ENCODE measurements around the gene RAB3GAP2. TPM values are rescaled to one million over a fixed set of nuclear protein-coding genes. Genes with fewer than 3 reads are reported as not detected.
"Not testable (repeated sequence)": the region's sequence is repeated elsewhere in the genome, so short reads cannot be mapped to it uniquely, and the experiment has no call there.

RAB3GAP2 gene
- total RNA-seq: 10 to 100 TPM; 30.7 to 33.1 TPM
- long read RNA-seq, partial matches to known transcripts: 5 of 7 reads
- long read RNA-seq, other reads (novel, unspliced or antisense): 2 of 7 reads

DNA sequence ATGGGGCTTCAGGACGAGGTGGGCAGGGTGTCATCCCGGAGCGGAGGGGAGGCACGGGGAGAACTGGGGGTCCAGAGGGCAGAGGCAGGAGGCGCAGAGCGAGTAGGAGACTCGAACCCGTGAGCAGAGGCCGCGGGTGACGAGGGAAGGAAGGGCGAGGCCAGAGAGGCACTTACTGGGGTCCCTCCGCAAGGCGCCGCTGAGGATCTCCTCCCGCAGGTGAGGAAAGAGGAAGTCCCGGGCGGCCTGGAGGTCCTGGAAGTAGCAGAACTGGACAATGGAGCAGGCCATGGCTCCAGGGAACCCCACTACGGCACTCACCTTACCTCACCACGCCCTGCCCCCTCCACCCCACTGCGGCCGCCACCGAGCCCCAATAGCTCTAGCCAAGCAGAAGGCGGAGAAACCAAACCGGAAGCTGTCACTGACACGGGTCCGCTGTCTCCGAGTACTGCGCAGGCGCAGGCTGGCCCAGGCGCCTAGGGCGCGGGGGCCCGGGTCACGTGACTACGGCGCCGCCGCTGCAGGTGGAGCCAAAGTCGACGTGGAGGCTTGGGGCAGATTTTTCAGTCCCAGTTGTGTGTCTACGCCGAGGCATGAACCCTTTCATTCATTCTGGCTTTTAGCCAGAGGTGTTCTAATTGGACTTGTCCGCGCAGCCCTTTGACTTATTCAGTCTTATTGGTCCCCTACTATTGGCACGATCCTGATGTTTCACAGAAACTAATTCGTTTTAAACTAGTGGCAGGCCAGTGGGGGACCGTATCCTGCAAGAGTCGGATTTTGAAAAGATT is at the start of gene RAB3GAP2:
TSS of gene RAB3GAP2 (minus strand) at position 407 of the 794 bp plus-strand sequence. CDS start at position 291, 116 bp downstream.
- intact Hi-C loops (cut with DNase I, micrococcal nuclease): no loop called here
- peak; percentile 96 to 97 for DNase-seq

DNA sequence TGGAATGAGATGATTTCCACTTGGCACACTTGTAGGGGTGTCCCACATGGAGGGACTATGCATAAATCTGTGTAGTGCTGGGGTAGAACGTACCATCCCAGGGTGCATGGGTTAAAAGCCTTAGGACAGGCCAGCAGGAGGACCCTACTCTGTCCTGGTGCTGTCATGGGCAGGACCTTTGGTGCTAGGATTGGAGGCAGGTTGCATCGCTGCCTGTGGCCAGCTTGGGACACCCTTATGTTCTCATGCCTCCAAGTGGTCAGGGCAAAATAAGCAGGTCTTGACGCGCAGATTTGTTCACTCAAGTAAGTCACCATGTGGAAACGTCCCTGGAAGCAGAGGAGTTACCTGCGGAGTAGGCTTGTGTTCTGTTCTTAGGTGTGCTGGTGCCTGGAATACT is 49.5 kb upstream of the RAB3GAP2 start:
- no peak for DNase-seq
- intact Hi-C loops (cut with DNase I, micrococcal nuclease): no loop called here
- ATAC-seq: no peak

More for the DNA sequence above, at the start of gene RAB3GAP2:
- peak; percentile 98 for ATAC-seq

- intact Hi-C loops (cut with DNase I, micrococcal nuclease): no loop called here
- DNase-seq (no peak), ATAC-seq (no peak)
Observed at GRCh38 chr1:220320709-220321108, 48.5 kb upstream of the RAB3GAP2 start.

DNA sequence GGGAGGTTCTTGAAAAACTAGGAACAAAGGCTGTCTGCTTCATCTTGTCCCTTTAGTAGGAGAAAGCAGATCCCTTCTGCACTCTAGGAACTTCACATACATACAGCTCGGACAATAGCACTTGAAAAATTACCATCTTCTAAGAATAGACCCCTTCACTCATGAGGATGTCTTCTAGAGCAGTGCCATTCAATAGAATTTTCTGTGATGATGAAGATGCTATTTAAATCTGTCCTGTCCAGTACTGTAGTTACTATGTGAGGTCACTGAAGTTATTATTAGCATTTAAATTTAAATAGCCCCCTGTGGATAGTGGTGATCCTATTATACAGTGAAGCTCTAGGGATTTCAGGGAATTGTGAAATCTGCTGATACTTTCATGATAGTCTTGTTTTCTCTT is 46.4 kb upstream of the RAB3GAP2 start:
- DNase-seq (no peak), ATAC-seq (no peak)
- intact Hi-C loops (cut with DNase I, micrococcal nuclease): no loop called here

GRCh38 chr1:220317161-220317560 is 44.9 kb upstream of the RAB3GAP2 start:
- no peak for ATAC-seq
- intact Hi-C loops (cut with DNase I, micrococcal nuclease): no loop called here

DNA sequence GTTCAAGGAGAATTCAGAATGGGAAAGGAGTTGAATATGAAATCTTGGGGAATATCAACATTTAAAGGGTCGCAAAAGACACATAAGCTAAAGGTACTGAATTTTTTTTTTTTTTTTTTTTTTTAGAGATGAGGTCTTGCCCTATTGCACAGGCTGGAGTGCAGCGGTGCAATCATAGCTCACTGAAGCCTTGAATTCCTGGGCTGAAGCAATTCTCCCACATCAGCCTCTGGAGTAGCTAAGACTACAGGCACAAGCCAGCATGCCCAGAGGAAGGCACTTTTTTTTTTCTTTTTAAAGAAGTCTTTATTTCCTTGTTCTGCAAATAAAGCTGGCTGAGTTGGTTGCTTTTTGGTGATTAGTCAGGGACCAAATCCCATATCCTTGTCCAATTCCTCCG is 44.1 kb upstream of the RAB3GAP2 start:
- intact Hi-C loops (cut with DNase I, micrococcal nuclease): no loop called here
- ATAC-seq (no peak), DNase-seq (no peak)

More at GRCh38 chr1:220317161-220317560, 44.9 kb upstream of the RAB3GAP2 start:
- no peak for DNase-seq

GRCh38 chr1:220315070-220315839 is 43.0 kb upstream of the RAB3GAP2 start:
- intact Hi-C loops (cut with DNase I, micrococcal nuclease): no loop called here
- DNase-seq (no peak), ATAC-seq (no peak)

GRCh38 chr1:220313576-220313975 is 41.3 kb upstream of the RAB3GAP2 start:
- intact Hi-C loops (cut with DNase I, micrococcal nuclease): no loop called here
- DNase-seq (no peak), ATAC-seq (no peak)

DNA sequence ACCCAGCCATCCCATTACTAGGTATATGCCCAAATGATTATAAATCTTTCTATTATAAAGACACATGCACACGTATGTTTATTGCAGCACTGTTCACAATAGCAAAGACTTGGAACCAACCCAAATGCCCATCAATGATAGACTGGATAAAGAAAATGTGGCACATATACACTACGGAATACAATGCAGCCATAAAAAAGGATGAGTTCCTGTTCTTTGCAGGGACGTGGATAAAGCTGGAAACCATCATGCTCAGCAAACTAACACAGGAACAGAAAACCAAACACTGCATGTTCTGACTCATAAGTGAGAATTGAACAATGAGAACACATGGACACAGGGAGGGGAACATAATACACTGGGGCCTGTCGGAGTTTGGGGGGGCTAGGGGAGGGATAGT is 37.9 kb upstream of the RAB3GAP2 start:
- DNase-seq; ATAC-seq; intact Hi-C loops (cut with DNase I, micrococcal nuclease): not testable (repeated sequence)

DNA sequence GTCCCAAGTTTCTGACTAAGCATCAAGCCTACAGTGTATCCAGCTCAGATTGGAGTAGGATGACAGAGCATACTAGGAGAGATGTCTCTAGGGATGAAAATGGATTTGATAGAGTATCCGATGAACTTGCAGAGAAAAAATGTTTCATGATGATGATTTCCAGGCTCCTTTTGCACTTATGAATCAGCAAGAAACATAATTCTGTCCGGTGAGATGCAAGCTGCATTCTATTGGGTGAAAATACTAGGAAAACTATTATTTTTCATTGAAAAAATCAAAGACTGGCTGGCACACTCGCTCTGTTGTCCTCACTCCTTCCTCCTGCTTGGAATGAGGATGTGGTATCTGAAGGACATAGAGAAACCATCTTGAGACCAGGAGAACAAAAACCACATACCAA is 35.4 kb upstream of the RAB3GAP2 start:
- intact Hi-C loops (cut with DNase I, micrococcal nuclease): no loop called here
- ATAC-seq (no peak), DNase-seq (no peak)

GRCh38 chr1:220306339-220306738 is 34.1 kb upstream of the RAB3GAP2 start:
- intact Hi-C loops (cut with DNase I, micrococcal nuclease): no loop called here
- ATAC-seq: no peak
- DNase-seq: no peak

GRCh38 chr1:220303871-220304270 is 31.6 kb upstream of the RAB3GAP2 start:
- ATAC-seq: no peak
- intact Hi-C loops (cut with DNase I, micrococcal nuclease): no loop called here

GRCh38 chr1:220301630-220302029 is 29.4 kb upstream of the RAB3GAP2 start:
- intact Hi-C loops (cut with DNase I, micrococcal nuclease): no loop called here
- ATAC-seq (no peak), DNase-seq (no peak)

More at GRCh38 chr1:220303871-220304270, 31.6 kb upstream of the RAB3GAP2 start:
- DNase-seq: no peak

DNA sequence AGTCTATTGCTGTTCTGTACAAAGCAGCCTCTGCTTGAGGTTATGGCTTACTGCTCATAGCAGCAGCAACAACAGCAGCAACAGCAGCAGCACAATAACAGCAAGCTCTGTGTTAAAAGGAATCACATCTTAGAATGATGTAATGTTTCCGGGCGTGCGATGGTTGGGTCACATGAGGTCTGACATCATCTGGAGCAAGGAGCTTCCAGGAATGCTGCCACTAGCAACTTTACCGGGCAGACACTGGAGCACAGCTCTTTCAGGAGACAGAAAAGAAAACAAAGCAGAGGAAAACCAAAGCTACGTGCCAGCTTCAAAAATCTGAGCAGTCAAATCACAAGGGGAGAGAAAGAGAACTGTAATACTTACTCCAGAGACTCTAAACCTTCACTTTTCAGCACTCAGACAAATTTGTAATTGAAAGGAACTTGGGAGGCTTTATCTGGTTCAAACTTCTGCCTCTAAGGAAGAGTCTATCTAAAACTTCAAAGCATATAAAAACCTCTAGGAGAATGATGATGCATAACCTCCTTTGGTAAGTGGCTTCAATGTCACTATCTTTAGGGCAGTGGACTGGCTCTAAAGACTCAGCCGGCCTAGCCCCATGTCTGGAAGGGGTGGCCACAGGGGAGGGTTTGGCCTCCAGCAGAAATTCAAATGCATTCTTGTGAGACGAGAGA is 28.3 kb upstream of the RAB3GAP2 start:
- DNase-seq: peak; percentile 16 to 46
- ATAC-seq: peak; percentile 44
- intact Hi-C loops (cut with DNase I, micrococcal nuclease): no loop called here

GRCh38 chr1:220299337-220299736 is 27.1 kb upstream of the RAB3GAP2 start:
- intact Hi-C loops (cut with DNase I, micrococcal nuclease): no loop called here
- ATAC-seq (no peak), DNase-seq (no peak)

GRCh38 chr1:220298470-220299205 is 26.4 kb upstream of the RAB3GAP2 start:
- intact Hi-C loops (cut with DNase I, micrococcal nuclease): no loop called here
- ATAC-seq (no peak), DNase-seq (no peak)

GRCh38 chr1:220296981-220297380 is 24.7 kb upstream of the RAB3GAP2 start:
- ATAC-seq (no peak), DNase-seq (no peak)
- intact Hi-C loops (cut with DNase I, micrococcal nuclease): no loop called here

- DNase-seq: no peak
- intact Hi-C loops (cut with DNase I, micrococcal nuclease): no loop called here
- no peak for ATAC-seq
Observed at GRCh38 chr1:220294846-220295301, 22.6 kb upstream of the RAB3GAP2 start.

DNA sequence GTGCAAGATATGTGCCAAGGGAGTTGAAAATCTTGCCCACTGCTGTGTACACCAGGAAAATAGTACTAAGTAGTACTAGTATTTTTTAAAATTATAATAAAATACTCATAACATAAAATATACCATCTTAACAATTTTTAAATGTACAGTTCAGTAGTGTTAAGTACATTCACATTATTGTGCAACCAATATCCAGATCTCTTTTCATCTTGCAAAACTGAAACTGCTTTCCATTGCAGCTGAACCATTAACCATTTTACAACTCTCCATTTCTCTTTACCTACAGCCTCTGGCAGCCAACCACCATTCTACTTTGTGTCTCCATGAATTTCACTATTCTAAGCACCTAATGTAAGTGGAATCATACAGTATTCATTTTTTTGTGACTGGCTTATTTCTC is 19.3 kb upstream of the RAB3GAP2 start:
- no peak for DNase-seq
- intact Hi-C loops (cut with DNase I, micrococcal nuclease): no loop called here
- no peak for ATAC-seq

Measured in left colon (tissue), 2 donors.